Activated CD4-positive, alpha-beta T cell treated with anti-CD3 and anti-CD28 coated beads, Interleukin-10, Interleukin-2, amounts not matched to agents 100 ng/mL and 50 ng/mL, durations not matched to agents 16 hours and 8 hours (primary cell): ENCODE data around the gene LIMS4.
"Not testable (repeated sequence)": the region's sequence is repeated elsewhere in the genome, so short reads cannot be mapped to it uniquely, and the experiment has no call there.

Experiments
- DNase-seq: peaks from one replicate; pipeline ENCODE4 v3.0.0-alpha.2; 2020

Gene LIMS4

GRCh38 chr2:110449127-110449947 is 23.3 kb downstream of the LIMS4 start:
- DNase-seq = not testable (repeated sequence)

- DNase-seq = not testable (repeated sequence)
These were observed 26.0 kb downstream of the LIMS4 start for GRCh38 chr2:110446644-110447043.

- not testable (repeated sequence) for DNase-seq
These were observed 29.2 kb downstream of the LIMS4 start for GRCh38 chr2:110443305-110444005.

- not testable (repeated sequence) for DNase-seq
These were observed 30.7 kb downstream of the LIMS4 start for GRCh38 chr2:110441905-110442304.

GRCh38 chr2:110434565-110434964 is 38.1 kb downstream of the LIMS4 start:
- not testable (repeated sequence) for DNase-seq

- not testable (repeated sequence) for DNase-seq
These were observed 46.9 kb downstream of the LIMS4 start for GRCh38 chr2:110425725-110426124.

- DNase-seq = not testable (repeated sequence)
These were observed 48.2 kb downstream of the LIMS4 start for GRCh38 chr2:110424421-110424820.

- not testable (repeated sequence) for DNase-seq
These were observed 49.0 kb downstream of the LIMS4 start for GRCh38 chr2:110423574-110423962.

- DNase-seq = not testable (repeated sequence)
These were observed 49.6 kb downstream of the LIMS4 start for GRCh38 chr2:110422852-110423573.

GRCh38 chr2:110420641-110421354 is 51.8 kb downstream of the LIMS4 start:
- DNase-seq = not testable (repeated sequence)

- DNase-seq = not testable (repeated sequence)
These were observed 65.5 kb downstream of the LIMS4 start for GRCh38 chr2:110407142-110407541.

GRCh38 chr2:110404988-110405387 is 67.6 kb downstream of the LIMS4 start:
- DNase-seq = not testable (repeated sequence)

- DNase-seq = not testable (repeated sequence)
These were observed 68.4 kb downstream of the LIMS4 start for GRCh38 chr2:110404246-110404645.

- DNase-seq = not testable (repeated sequence)
These were observed 71.5 kb downstream of the LIMS4 start for GRCh38 chr2:110401001-110401618.

GRCh38 chr2:110399378-110399777 is 73.2 kb downstream of the LIMS4 start:
- DNase-seq = not testable (repeated sequence)

GRCh38 chr2:110395990-110396389 is 76.6 kb downstream of the LIMS4 start:
- not testable (repeated sequence) for DNase-seq
